ENCODE results near the gene ASL. TPM values are rescaled to one million over a fixed set of nuclear protein-coding genes. Genes with fewer than 3 reads are reported as not detected.
A peak's percentile ranks its signal among the peaks of the same experiment; 100 is the strongest.
"Not testable (repeated sequence)": the region's sequence is repeated elsewhere in the genome, so short reads cannot be mapped to it uniquely, and the experiment has no call there.

ASL gene
- total and polyA plus RNA-seq, 8 donors = 24.4 to 50.6 (median 27.3) TPM

DNA sequence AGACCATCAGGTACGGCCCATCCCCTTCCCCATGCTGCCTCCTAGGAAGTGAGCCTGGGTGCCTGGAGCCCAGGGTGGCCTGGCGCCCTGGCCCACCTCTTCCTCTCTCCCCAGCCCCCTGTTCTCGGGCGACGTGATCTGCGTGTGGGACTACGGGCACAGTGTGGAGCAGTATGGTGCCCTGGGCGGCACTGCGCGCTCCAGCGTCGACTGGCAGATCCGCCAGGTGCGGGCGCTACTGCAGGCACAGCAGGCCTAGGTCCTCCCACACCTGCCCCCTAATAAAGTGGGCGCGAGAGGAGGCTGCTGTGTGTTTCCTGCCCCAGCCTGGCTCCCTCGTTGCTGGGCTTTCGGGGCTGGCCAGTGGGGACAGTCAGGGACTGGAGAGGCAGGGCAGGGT lies 17.0 kb downstream of the ASL start:
- DNase-seq = no peak
- Histone ChIP-seq H3K4me3 (no peak overlapping the region), H3K36me3 (peaks cover 0 to 40% of the 10 kb centered on the region in 2 donors), H3K9me3 (no peaks in the 10 kb centered on the region), H3K4me1 (no peaks in the 10 kb centered on the region), H3K27me3 (no peaks in the 10 kb centered on the region), H3K27ac (no peak overlapping the region)
- no peak for ATAC-seq
- TF ChIP-seq, protein P1, sequence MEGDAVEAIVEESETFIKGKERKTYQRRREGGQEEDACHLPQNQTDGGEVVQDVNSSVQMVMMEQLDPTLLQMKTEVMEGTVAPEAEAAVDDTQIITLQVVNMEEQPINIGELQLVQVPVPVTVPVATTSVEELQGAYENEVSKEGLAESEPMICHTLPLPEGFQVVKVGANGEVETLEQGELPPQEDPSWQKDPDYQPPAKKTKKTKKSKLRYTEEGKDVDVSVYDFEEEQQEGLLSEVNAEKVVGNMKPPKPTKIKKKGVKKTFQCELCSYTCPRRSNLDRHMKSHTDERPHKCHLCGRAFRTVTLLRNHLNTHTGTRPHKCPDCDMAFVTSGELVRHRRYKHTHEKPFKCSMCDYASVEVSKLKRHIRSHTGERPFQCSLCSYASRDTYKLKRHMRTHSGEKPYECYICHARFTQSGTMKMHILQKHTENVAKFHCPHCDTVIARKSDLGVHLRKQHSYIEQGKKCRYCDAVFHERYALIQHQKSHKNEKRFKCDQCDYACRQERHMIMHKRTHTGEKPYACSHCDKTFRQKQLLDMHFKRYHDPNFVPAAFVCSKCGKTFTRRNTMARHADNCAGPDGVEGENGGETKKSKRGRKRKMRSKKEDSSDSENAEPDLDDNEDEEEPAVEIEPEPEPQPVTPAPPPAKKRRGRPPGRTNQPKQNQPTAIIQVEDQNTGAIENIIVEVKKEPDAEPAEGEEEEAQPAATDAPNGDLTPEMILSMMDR (IDR thresholded peaks at IDR 0.05) = no peak
- intact Hi-C loops (cut with DNase I) = no loop called here

DNA sequence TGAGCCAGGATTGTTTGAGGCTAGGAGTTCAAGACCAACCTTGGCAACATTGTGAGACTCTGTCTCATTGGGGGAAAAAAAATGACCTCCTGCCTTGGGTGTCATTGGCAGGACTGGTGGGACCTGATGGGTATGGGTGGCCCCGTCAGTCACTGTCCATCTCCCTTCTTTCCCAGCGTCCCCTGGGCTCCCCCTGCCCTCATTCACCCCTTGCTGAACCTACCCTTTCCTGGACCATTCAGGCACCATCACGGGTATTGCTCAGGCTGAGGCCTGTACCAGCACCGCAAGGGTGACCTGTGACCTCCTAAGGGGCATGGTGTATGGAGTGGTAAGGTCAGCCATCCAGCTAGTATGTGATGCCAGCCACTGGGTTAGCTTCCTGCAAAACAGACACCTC lies 19.4 kb downstream of the ASL start:
- ATAC-seq = no peak
- Histone ChIP-seq H3K4me3 (no peak overlapping the region), H3K27me3 (no peaks in the 10 kb centered on the region), H3K9me3 (no peaks in the 10 kb centered on the region), H3K36me3 (peaks cover 0 to 21% of the 10 kb centered on the region in 2 donors), H3K4me1 (peaks cover 0 to 6% of the 10 kb centered on the region in 2 donors), H3K27ac (no peak overlapping the region)
- intact Hi-C loops (cut with DNase I) = no loop called here
- no peak for DNase-seq
- TF ChIP-seq, protein P1 (IDR thresholded peaks at IDR 0.05) = no peak

DNA sequence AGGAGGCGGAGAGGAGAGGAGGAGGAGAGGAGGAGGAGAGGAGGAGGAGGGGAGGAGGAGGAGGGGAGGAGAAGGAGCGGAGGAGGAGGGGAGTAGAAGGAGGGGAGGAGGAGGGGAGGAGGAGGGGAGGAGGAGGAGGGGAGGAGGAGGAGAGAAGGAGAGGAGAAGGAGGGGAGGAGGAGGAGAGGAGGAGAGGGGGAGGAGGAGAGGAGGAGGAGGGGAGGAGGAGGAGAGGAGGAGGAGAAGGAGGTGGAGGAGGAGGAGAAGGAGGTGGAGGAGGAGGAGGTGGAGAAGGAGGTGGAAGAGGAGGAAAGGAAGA lies 23.6 kb downstream of the ASL start:
- Histone ChIP-seq H3K4me3 (no peak overlapping the region), H3K27me3 (no peaks in the 10 kb centered on the region), H3K36me3 (no peaks in the 10 kb centered on the region), H3K9me3 (no peaks in the 10 kb centered on the region), H3K27ac (no peak overlapping the region), H3K4me1 (peaks cover 0 to 15% of the 10 kb centered on the region in 2 donors)
- ATAC-seq (no peak), DNase-seq (peak in 1 of 4 donors; percentile 43)
- TF ChIP-seq, protein P1 (IDR thresholded peaks at IDR 0.05) = no peak
- intact Hi-C loops (cut with DNase I) = no loop called here

DNA sequence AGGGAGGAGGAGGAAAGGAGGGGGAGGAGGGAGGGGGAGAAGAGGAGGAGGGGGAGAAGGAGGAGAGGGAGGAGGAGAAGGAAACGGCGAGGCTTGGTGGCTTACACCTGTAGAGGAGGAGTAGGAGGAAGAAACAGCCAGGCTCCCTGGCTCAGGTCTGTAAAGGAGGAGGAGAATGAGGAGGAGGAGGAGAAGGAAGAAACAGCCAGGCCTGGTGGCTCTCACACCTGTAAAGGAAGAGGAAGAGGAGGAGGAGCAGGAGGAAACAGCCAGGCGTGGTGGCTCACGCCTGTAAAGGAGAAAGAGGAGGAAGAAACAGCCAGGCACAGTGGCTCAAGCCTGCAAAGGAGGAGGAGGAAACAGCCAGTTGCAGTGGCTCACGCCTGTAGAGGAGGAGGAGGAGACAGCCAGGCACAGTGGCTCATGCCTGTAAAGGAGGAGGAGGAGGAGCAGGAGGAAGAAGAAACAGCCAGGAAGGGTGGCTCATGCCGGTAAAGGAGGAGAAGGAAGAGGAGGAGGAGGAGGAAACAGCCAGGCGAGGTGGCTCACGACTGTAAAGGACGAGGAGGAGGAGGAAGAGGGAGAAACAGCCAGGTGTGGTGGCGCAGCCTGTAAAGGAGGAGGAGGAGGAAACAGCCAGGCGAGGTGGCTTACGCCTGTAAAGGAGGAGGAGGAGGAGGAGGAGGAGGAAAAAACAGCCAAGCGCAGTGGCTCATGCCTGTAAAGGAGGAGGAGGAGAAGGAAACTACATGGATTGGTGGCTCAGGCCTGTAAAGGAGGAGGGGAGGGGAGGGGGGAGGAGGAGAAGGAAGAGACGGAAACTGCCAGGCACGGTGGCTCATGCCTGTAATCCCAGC lies 24.2 kb downstream of the ASL start:
- TF ChIP-seq, protein P1 (IDR thresholded peaks at IDR 0.05) = no peak
- intact Hi-C loops (cut with DNase I) = no loop called here

DNA sequence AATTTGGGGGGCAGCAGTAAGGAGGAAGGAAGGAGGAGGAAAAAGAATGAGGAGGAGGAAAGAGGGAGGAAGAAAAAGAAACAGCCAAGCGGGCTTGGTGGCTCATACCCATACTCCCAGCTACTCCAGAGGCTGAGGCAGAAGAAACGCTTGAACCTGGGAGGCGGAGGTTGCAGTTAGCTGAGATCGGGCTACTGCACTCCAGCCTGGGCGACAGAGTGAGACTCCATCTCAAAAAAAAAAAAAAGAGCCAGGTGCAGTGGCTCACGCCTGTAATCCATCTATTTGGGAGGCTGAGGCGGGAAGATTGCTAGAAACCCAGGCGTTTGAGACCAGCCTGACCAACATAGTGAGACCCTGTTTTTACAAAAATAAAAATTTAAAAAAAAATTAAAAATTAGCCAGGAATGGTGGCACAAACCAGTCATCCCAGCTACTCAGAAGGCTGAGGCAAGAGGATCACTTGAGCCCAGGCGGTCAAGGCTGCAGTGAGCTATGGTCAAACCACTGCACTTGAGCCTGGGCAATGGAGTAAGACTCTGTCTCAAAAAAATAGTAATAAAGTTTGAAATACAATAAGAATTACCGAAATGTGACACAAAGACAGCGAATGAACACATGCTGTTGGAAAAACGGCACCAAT lies 24.9 kb downstream of the ASL start:
- TF ChIP-seq, protein P1 (IDR thresholded peaks at IDR 0.05) = no peak
- H3K4me3 ChIP-seq = peak overlapping the region; percentile 25 to 32
- ATAC-seq = peak; percentile 9

More for the DNA sequence above, 24.2 kb downstream of the ASL start:
- ATAC-seq (peak; percentile 95), DNase-seq (peak in 3 of 4 donors; percentile 55 to 85 (median 80))
- Histone ChIP-seq H3K9me3 (no peaks in the 10 kb centered on the region), H3K36me3 (no peaks in the 10 kb centered on the region), H3K4me1 (peaks cover 0 to 15% of the 10 kb centered on the region in 2 donors), H3K27ac (peak overlapping the region; percentile 70 to 84), H3K27me3 (no peaks in the 10 kb centered on the region), H3K4me3 (peak overlapping the region; percentile 25 to 32)

DNA sequence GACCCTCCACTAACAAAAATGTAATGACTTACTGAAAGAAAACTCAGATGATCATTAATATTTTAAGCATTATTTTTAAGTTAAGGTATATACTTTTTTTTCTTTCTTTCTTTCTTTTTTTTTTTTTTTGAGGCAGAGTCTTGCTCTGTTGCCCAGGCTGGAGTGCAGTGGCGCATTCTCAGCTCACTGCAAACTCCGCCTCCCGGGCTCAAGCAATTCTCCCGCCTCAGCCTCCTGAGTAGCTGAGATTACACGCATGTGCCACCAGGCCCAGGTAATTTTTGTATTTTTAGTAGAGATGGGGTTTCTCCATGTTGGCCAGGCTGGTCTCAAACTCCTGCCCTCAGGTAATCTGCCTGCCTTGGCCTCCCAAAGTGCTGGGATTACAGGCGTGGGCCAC lies 26.5 kb downstream of the ASL start:
- H3K9me3 ChIP-seq; H3K36me3 ChIP-seq; DNase-seq; ATAC-seq; intact Hi-C loops (cut with DNase I); H3K4me3 ChIP-seq; H3K27me3 ChIP-seq; H3K27ac ChIP-seq: not testable (repeated sequence)
- peaks cover 0 to 15% of the 10 kb centered on the region in 2 donors for H3K4me1 ChIP-seq

More for the DNA sequence above, 24.9 kb downstream of the ASL start:
- Histone ChIP-seq H3K36me3 (no peaks in the 10 kb centered on the region), H3K27me3 (no peaks in the 10 kb centered on the region), H3K9me3 (no peaks in the 10 kb centered on the region), H3K27ac (peak overlapping the region; percentile 70 to 84), H3K4me1 (peaks cover 0 to 15% of the 10 kb centered on the region in 2 donors)
- no peak for DNase-seq
- intact Hi-C loops (cut with DNase I) = no loop called here

DNA sequence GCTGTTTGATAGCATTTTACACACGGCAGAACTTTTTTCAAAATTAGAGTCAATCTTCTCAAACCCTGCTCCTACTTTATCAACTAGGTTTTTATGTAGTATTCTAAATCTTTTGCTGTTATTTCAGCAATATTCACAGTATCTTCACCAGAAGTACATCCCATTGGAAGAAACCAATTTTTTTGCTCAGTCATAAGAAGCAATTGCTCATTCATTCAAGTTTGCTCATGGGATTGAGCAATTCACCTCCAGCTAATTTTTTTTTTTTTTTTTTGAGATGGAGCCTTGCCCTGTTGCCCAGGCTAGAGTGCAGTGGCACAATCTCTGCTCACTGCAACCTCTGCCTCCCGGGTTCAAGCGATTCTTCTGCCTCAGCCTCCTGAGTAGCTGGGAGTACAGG lies 28.4 kb downstream of the ASL start:
- ATAC-seq; H3K4me3 ChIP-seq; H3K27ac ChIP-seq; H3K9me3 ChIP-seq; H3K36me3 ChIP-seq; H3K27me3 ChIP-seq; DNase-seq; intact Hi-C loops (cut with DNase I): not testable (repeated sequence)
- peaks cover 0 to 15% of the 10 kb centered on the region in 2 donors for H3K4me1 ChIP-seq

All from left lung (tissue), 10 donors.